Gastroesophageal sphincter (tissue), 3 donors: ENCODE measurements around the gene PTPRG.

Source experiments
- EP300 ChIP-seq: sonication (generic); formaldehyde crosslinking; IDR thresholded peaks from one replicate; pipeline ENCODE4 v1.6.1; 2017; ENCODE audit warnings: antibody characterized with exemption, mild to moderate bottlenecking
- POLR2A ChIP-seq, 2 donors: fragments of 450-650 bp; IDR thresholded peaks; one replicate each; pipeline ENCODE4 v1.6.1; 2017; ENCODE audit warnings: antibody characterized with exemption in 2 of 2, mild to moderate bottlenecking in 2 of 2, moderate library complexity in 1 of 2
- POLR2AphosphoS5 ChIP-seq: sonication (generic); formaldehyde crosslinking; IDR thresholded peaks from one replicate; pipeline ENCODE4 v1.6.1; 2017; ENCODE audit warnings: antibody characterized with exemption
- TF ChIP-seq, protein P1 (sequence below), 4 experiments: fragments of 200-600 bp in 2 of 4; fragments of 450-650 bp in 2 of 4; sonication (generic) in 1 of 4; IDR thresholded peaks; one replicate each; pipeline ENCODE4 v1.5.1; 2017 to 2019; ENCODE audit warnings: antibody characterized with exemption in 4 of 4, mild to moderate bottlenecking in 2 of 4, moderate library complexity in 2 of 4

DNA sequence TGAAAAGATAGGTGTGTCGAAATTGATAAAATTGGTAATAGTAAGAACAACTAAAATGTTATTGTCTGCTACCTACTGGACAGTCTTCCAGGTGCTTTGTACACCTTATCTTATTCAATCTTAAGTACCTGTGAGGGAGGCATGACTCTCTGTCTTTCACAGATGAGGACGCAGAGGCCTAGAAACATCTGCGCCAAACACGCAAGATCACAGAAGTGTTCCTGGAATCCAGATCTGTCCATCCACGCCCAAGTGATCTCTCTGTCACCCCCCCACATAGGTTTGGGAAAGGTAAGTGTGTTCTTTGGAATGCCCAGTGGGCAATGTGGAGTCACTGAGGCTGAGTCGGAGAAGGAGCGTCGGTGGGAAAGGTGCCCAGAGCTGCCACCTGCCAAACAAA is 34.4 kb upstream of the PTPRG start:
- TF ChIP-seq, protein P1, sequence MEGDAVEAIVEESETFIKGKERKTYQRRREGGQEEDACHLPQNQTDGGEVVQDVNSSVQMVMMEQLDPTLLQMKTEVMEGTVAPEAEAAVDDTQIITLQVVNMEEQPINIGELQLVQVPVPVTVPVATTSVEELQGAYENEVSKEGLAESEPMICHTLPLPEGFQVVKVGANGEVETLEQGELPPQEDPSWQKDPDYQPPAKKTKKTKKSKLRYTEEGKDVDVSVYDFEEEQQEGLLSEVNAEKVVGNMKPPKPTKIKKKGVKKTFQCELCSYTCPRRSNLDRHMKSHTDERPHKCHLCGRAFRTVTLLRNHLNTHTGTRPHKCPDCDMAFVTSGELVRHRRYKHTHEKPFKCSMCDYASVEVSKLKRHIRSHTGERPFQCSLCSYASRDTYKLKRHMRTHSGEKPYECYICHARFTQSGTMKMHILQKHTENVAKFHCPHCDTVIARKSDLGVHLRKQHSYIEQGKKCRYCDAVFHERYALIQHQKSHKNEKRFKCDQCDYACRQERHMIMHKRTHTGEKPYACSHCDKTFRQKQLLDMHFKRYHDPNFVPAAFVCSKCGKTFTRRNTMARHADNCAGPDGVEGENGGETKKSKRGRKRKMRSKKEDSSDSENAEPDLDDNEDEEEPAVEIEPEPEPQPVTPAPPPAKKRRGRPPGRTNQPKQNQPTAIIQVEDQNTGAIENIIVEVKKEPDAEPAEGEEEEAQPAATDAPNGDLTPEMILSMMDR (IDR thresholded peaks at IDR 0.05), result no peak
- TF ChIP-seq POLR2A (IDR thresholded peaks at IDR 0.05), result no peak
- no peak for TF ChIP-seq POLR2AphosphoS5
- TF ChIP-seq EP300, result no peak
